Brain pericyte (primary cell): ENCODE data around the gene APC2.
"Not testable (repeated sequence)": the region's sequence is repeated elsewhere in the genome, so short reads cannot be mapped to it uniquely, and the experiment has no call there.

Source experiments
- DNase-seq: peaks from one replicate; pipeline ENCODE4 v3.0.0-alpha.2; 2012; ENCODE audit warnings: low read depth, low spot score

APC2 gene

DNA sequence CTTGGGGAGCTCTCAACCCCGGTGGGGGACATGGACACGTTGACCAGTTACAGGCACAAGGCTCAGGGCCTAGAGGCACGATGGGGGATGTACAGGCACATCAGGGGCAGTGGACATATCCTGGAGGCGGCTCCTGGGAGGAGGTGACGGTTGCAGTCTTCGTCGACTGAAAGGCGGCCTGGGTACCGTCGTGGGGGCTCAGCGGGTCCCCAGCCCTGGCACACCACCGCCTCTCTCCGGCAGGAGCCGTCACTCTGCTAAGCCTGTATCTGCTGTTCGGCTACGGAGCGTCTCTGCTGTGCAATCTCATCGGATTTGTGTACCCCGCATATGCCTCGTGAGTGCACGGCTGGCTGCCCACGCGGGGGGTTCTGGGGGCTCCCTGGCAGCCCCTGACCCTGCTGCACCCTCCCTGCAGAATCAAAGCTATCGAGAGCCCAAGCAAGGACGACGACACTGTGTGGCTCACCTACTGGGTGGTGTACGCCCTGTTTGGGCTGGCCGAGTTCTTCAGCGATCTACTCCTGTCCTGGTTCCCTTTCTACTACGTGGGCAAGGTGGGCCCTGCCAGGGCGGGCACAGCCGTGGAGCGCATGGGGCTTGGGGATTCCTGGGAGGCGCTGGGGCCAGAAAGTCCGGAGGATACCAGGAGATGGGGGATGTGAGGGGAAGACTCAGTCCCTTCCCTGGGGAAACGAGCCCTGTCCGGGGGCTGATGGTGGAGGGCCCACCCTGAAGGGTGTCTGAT is 45.3 kb downstream of the APC2 start:
- DNase-seq: no peak

DNA sequence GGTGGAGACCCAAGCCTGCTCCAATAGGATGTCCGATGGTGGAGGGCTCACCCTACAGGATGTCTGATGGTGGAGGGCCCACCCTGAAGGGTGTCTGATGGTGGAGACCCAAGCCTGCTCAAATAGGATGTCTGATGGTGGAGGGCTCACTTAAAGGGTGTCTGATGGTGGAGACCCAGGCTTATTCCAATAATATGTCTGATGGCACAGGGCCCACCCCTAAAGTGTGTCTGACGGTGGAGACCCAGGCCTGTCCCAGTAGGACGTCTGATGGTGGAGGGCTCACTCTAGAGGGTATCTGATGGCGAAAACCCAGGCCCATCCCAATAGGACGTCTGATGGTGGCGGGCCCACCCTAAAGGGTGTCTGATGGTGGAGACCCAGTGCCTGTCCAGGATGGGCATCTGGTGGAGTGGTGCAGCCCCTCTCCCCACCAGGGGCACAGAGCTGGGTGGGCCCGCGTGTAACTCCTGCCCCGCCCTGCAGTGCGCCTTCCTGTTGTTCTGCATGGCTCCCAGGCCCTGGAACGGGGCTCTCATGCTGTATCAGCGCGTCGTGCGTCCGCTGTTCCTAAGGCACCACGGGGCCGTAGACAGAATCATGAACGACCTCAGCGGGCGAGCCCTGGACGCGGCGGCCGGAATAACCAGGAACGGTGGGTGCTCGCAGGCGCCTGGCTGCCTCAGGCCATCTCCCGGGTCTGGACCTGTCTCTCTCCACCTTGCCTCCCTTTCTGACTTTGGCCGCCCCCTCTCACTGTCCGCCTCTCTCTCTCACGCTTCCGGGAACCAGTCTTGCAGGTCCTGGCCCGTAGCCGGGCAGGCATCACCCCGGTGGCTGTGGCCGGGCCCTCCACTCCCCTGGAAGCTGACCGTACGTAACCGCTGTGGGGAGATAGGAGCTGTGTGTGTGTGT is 46.1 kb downstream of the APC2 start:
- no peak for DNase-seq

DNA sequence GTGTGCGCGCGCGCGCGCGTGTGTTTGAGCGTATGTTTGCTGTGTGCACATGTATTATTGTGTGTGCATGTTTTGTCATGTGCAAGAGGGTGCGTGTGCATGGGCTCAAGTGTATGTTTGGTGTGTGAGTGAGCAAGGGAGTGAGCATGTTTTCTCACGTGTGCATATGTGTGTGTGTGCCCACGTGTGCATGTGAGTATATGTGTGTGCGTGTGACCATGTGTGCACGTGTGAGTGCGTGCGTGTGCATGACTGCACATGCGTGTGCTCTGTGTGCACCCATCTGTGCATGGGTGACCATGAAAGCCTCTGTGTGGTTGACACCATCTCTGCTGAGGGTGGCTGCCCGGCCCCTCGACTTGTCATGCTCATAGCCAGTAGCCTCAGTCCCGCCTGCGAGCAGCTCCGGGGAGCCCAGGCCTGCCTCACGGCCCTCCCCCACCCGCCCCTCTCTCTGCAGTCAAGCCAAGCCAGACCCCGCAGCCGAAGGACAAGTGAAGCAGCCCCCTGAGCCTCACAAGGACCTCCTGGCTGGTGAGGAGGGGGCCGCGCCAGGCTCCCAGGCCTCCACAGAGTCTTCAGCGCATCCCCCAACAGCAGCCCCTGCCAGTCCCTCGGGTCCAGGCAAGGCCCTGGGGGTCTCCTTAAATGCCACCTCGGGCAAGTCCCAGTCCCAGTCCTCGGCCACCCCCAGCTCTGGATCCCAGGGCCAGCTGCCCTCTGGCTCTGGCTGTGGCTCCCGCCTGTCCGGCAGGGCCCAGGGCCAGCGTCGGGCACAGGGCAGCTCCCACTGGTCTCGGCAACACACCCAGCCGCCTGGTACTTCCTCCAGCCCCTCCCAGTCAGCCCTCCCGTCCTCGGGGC is 47.0 kb downstream of the APC2 start:
- no peak for DNase-seq

DNA sequence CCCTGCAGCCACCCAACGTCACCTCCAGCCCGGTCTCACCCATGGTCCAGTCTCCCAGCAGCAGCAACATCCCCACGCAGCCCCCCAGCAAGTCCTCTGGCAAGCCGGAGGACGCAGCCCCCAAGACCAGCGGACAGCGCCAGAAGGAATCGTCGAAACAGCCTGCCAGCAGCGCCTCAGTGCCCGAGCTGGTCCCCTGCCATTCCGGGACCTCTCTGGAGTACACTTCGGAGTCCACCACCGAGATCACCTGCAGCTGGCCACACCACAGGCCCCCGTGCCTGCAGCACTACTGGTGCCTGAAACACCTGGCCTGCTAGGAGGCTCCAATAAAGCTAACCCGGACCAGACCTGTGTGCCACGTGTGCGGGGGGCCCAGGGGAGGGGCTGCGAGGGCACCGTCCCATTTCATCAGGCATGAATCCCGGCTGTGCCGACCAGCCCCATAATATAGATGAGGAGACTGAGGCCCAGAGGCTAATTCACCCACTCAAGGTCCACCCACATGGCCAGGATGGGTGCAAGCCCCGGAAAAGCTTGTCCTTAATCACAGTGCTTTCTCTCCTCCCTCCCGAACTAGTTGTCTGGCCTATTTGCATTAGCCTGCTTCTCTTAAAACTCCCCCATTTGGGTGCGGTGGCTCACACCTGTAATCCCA is 47.8 kb downstream of the APC2 start:
- no peak for DNase-seq

DNA sequence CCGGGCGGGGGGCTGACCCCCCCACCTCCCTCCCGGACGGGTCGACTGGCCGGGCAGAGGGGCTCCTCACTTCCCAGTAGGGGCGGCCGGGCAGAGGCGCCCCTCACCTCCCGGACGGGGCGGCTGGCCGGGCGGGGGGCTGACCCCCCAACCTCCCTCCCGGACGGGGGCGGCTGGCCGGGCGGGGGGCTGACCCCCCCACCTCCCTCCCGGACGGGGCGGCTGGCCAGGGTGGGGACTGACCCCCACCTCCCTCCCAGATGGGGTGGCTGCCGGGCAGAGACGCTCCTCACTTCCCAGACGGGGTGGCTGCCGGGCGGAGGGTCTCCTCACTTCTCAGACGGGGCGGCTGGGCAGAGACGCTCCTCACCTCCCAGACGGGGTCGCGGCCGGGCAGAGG is 49.3 kb downstream of the APC2 start:
- DNase-seq: not testable (repeated sequence)

DNA sequence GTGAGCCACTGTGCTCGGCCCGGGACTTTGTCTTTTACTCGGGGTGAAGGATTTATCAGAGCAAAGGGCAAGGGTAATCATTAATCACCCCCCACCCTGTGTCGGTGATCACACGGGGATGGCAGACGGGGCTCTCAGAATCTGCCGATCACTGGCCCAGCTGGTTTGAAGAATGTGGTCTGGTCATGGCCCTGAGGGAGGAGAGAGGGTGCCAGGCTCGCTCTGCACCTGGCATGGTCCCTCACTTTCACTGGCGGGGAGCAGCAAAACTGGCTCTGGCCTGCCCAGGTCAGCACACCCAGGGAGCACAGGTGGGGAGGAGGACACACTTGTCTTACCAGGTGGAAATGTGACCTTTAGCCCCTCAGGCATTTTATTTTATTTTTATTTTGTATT is 51.3 kb downstream of the APC2 start:
- DNase-seq: no peak

DNA sequence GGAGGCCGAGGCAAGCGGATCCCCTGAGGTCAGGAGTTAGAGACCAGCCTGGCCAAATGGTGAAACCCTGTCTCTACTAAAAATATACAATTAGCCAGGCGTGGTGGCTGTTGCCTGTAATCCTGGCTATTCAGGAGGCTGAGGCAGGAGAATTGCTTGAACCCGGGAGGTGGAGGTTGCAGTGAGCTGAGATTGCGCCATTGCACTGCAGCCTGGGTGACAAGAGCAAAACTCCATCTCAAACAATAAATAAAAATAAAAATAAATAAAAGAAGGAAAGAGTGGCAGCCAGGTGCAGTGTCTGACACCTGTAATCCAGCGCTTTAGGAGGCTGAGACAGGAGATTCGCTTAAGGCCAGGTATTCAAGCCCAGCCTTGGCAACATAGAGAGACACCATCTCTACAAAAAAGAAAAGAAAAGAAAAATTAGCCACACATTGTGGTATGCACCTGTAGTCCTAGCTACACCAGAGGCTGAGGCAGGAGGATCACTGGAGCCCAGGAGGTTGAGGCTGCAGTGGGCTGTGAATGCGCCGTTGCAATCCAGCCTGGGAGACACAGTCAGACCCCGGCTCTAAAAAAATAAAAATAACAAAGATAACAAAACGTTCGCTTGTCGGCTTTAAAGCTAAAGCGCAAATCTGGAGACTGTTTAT is 52.6 kb downstream of the APC2 start:
- no peak for DNase-seq

DNA sequence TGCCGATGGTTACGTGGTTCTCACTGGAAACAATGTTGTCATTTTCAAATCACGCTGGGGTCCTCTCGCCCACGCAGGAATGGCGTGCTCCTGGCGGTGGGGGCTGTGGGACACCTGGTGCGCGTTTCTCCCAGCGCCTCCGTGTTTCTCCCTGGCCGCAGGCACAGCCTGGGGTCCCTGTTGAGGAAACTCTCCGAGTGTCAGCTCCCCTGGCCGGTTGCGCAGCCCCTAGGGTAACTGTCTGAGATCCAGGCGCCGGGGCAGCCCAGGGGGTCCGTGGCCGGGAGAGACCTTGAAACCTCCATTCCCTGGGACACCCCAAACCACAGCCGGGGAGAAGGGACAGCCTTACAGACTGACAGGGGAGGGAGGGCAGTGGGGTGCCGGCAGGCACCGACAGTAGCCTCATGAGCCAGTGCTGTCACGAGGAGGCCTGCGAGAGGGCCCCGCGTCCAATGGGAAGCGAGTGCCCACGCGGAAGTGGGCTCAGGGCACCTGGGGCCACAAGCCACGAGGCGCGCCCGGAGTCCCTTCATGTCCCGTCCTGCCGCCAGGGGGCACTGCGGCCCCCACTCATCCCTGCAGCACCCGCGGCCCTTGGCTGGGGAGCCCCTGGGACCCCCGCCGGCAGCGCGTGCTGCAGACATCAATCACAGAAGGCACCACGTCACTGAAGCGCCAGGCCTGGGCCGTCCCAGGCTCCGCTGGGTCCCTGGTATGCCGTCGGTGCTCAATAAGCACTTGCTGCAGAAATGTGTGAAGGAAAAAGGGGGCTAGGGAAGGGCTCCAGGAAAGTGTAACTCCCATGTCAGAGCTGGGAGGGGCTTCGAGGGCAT is 53.4 kb downstream of the APC2 start:
- DNase-seq: no peak

DNA sequence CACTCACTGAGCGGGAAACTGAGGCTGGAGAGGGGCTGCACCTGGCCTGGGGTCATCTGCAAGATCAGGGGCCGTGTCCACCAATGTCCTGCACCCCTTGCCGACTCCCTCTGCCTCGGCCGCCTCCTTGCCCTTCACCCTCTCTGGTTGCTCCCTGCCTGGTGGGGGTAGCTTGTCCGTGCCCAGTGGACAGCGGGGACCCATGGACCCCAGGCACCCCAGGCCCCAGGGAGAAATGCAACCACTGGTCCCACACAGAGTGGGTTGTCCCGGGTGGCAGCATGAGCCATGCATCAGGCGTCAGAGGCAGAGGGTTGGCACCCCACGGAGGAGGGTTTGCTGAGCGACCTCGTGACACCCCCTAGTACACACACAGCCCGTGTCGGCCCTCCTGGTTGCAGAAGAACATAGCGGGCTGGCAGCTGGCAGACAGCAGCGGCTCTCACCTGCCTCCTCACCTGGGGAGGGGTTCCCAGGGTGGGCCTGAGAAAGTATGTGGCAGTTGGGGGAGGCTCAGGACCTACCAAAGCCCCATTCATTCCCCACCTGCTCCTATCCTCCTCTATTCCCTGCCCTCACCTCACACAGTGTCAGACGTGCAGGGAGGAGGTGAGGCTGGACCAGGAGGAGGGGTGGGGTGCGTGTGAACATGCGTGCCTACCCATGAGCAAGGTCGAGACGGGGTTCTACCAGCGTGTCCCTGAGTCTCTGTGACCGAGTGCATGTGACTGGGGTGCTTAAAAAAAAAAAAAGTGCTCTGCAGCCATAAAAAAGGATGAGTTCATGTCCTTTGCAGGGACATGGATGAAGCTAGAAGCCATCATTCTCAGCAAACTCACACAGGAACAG is 54.2 kb downstream of the APC2 start:
- no peak for DNase-seq

DNA sequence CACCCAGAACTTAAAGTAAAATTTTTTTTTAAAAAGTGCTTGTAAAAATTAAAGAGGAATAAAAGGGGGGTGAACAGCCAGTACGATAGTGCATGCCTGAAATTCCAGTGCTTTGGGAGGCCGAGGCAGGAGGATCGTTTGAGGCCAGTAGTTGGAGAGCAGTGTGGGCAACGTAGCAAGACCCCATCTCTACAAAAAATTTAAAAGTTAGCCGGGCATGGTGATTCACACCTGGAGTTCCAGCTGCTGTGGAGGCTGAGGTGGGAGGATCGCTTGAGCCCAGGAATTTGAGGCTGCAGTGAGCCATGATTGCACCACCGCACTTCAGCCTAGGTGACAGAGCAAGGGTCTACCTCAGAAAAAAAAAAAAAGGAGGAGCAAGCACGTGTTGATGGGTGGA is 55.1 kb downstream of the APC2 start:
- DNase-seq: no peak

DNA sequence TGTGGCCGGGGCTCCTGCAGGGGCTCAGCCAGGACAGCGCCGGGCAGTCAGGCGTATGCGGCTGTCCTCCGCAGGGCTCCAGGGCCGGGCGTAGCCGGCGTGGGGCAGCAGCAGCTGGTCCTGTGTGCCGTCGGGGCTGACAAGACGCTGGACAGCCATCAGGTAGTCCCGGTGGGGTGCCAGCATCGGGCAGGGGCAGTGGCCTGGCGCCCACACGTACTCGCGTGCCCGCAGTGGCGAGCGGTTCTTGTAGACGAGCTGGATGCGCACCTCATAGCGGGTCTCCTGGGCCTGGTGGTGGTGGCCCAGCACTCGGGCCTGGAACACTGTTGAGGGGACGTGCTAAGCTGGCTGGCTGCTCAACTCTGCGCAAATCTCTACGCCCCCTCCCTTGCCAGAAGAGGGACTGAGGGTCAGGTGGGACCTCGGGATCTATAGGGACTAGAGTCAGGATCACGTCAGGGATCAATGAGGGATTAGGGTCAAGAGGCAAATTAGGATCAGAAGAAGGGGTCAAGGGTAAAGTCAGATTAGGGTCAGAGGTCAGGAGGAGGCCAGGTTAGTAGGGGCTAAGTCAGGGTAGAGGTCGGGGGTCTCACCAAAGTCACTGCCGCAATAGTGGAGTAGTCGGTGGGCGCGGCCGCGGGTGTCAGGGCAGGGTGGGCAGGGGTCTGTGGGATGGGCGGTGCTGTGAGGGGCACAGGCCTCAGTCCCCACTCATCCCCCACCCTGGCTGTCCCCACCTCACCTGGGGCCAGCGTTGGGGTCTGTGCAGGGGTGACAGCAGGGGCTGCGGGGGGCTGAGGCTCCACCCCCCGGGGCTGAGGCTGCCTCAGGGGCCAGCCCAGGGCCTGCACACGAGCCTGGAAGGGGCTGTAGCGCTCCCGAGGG is 56.3 kb downstream of the APC2 start:
- no peak for DNase-seq

DNA sequence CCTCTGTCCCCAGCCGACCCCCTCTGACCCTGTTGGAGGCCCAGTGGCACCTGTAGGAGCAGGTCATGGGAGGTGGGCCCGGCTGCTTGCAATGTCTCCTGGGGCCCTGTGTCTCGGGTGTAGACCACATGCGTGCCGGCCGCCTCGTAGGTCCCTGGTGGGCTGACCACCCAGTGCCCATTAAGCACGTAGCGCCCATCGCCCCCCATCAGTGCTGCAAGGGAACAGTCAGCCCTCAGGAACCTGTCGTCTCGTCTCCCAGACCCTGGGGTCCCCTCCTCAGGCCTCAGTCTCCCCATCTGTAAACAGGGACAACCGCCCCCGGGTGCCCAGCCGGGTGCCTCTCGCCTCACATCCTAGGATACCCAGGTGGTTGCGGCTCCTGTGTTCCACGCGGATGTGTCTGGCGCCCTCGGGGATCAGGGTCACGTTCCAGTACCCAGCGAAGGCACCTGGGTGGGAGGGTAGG is 57.3 kb downstream of the APC2 start:
- no peak for DNase-seq

DNA sequence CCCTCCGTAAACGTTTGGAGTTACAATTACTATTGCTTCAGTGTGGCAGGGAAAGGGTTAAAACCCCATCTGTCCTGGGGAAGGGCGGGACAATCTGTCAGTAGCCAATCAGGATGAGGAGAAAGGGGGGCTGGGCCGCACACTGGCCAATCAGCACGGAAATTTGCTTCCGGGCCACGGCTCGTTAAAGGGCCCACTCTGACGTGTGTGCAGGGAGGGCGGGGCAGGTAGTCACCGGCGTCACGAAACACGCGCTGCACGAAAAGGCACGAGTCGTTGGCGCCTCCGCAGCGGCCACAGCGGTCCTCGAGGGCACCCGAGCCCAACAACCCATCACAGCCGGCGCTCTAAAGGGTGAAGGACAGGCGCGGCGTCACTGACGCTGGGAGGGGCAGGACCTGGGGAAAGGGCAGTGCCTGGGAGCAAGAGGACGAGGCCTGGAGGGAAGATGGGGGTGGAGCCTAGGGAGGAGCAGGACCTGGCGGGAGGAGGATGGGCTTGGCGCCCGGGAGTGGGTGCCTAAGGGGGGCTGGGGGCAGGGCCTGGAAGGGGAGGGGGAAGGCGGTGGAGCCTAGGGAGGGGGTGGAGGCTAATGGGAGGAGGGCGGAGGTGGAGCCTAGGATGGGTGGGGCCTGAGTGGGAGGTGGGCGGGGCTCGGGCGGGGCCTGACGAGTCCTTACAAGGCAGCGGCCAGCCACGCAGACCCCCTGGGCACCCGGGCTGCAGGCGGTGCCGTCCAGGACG is 58.0 kb downstream of the APC2 start:
- DNase-seq: peak; percentile 80

DNA sequence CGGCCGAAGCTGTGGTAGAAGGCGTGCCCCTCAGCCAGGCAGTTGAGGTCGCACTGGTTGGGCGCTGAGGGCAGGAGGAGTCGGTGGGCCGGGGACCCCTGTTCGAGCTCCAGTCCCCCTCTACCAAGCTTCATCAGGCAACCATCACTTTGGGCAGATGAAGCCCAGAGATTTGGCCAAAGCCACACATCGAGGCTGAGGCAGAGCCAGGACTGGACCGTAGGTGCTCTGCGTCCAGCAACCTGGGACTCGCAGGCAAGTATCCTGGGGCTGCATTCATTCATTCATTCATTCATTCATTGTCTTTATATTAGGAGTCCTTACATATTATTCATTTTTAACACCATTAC is 58.6 kb downstream of the APC2 start:
- DNase-seq: no peak

DNA sequence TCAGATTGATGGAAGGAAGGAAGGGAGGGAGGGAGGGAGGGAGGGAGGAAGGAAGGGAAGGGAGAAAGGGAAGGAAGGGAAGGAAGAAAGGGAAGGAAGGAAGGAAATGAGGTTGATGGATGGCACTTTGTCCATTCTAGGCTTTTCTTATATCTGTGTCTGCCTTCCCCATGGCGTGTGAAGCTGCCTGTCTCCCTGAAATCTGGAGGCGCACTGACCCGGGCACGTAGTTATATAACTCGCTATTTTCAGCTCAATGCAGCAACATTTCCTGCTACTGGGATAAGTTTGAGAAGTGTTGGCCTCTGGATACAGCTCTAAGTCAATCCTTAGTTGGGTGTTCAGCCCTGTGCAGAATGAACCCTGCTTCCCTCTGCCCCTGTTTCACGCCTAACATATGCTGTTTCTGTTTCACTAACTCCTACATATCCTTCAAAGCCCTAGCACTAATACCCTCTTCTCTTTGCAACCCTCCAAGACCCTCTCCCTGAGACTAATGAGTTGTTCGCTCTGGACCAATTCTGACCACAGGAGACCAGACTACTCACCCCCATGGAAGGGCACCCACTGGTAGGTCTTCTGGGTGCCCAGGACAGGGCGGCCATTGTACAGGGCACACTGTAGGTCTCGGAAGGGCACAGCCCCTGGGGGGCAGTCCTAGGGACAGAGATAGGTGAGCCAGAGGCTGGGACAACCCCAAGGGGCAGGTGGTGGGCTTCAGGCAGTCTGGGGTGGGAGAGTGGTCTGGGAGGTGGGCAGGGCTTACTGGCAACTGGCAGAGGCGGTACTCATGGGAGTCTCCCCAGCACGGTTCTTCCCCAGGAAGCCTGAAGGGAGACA is 59.9 kb downstream of the APC2 start:
- DNase-seq: no peak

DNA sequence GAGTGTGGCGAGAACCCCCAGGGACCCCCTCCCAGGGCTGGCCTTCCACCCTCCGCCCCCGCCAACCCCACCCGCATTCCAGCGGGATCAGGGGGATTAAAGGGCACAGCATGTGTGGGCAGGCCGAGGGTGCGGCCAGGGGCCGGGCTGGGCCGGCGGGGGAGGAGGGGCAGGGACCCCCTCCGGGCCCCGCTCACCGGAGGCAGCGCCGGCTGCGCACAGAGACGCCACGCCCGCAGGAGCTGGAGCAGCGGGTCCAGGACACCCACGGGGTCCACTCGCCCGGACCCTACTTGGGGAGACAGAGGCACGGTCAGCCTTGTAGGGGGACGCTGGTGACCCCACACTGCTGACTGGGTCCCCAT is 60.5 kb downstream of the APC2 start:
- no peak for DNase-seq

DNA sequence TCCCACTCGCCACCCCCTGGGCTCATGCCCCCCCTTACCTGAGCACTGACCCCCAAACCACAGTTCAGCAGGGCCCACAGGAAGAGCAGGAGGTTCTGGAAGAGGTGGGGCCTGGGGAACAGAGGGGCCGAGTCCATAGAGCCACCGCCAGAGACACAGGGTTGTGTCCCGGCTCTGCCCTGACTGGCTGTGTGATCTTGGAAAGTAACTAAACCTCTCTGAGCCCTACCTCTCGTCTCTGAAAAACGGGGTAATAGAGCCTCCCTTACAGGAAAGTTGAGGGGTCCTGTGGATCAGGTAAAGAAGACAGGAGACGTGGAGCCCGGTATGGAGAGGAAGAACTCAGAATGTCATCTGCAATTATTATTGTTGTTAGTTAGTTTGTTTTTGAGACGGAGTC is 60.9 kb downstream of the APC2 start:
- no peak for DNase-seq
